MM.1S (cell line): ENCODE data around the gene TPST1.

ENCODE experiments used
- DNase-seq: peaks from one replicate; pipeline ENCODE4 v3.0.0-alpha.2; 2015
- H2AFZ ChIP-seq: fragments of 300-600 bp; sonication (generic); 2 replicates; pipeline ENCODE4 v1.6.0; 2016; ENCODE audit warnings: antibody characterized with exemption, low read length
- H3F3A ChIP-seq: fragments of 300-600 bp; sonication (generic); 2 replicates; pipeline ENCODE4 v1.6.1; 2016; ENCODE audit warnings: mild to moderate bottlenecking, antibody characterized with exemption, low read length, moderate library complexity, mixed read lengths; ENCODE audit not compliant: insufficient read depth
- H3K27ac ChIP-seq: fragments of 300-600 bp; sonication (generic); 2 replicates; pipeline ENCODE4 v1.5.1; 2016; ENCODE audit warnings: mild to moderate bottlenecking, low read length
- H3K27me3 ChIP-seq: fragments of 300-600 bp; sonication (generic); replicated peaks from 2 replicates; pipeline ENCODE4 v1.6.0; 2016; ENCODE audit warnings: low read length; ENCODE audit not compliant: insufficient read depth
- H3K36me3 ChIP-seq: fragments of 300-600 bp; sonication (generic); replicated peaks from 2 replicates; pipeline ENCODE4 v1.6.1; 2016; ENCODE audit warnings: mild to moderate bottlenecking, low read length, mixed read lengths; ENCODE audit not compliant: insufficient read depth
- H3K4me1 ChIP-seq: fragments of 300-600 bp; sonication (generic); 2 replicates; pipeline ENCODE4 v1.6.1; 2016; ENCODE audit warnings: low read length, mixed read lengths
- H3K4me2 ChIP-seq: fragments of 300-600 bp; sonication (generic); 2 replicates; pipeline ENCODE4 v1.6.0; 2016; ENCODE audit warnings: low read depth, low read length
- H3K4me3 ChIP-seq: fragments of 300-600 bp; sonication (generic); 2 replicates; pipeline ENCODE4 v1.5.1; 2016; ENCODE audit warnings: low read length, mixed read lengths
- H3K79me2 ChIP-seq: fragments of 300-600 bp; sonication (generic); 2 replicates; pipeline ENCODE4 v1.6.1; 2016; ENCODE audit warnings: mixed run types, low read length, mixed read lengths
- H3K9ac ChIP-seq: fragments of 300-600 bp; sonication (generic); 2 replicates; pipeline ENCODE4 v1.6.1; 2016; ENCODE audit warnings: low read length, mixed read lengths
- H3K9me2 ChIP-seq: fragments of 300-600 bp; sonication (generic); replicated peaks from 2 replicates; pipeline ENCODE4 v1.6.1; 2016; ENCODE audit warnings: mild to moderate bottlenecking, low read length, mixed read lengths; ENCODE audit not compliant: insufficient read depth
- H3K9me3 ChIP-seq: fragments of 300-600 bp; sonication (generic); replicated peaks from 2 replicates; pipeline ENCODE4 v1.6.1; 2016; ENCODE audit warnings: mild to moderate bottlenecking, low read length, mixed read lengths; ENCODE audit not compliant: insufficient read depth
- H4K20me1 ChIP-seq: fragments of 300-600 bp; sonication (generic); 2 replicates; pipeline ENCODE4 v1.6.1; 2016; ENCODE audit warnings: mild to moderate bottlenecking, low read length, moderate library complexity, mixed read lengths; ENCODE audit not compliant: insufficient read depth
- CTCF ChIP-seq: fragments of 300-600 bp; sonication (generic); IDR thresholded peaks from 2 replicates; pipeline ENCODE4 v1.5.1; 2016; ENCODE audit warnings: antibody characterized with exemption, low read length, mixed read lengths
- EZH2 ChIP-seq: fragments of 300-600 bp; sonication (generic); optimal IDR thresholded peaks from 2 replicates; pipeline ENCODE3; 2017; ENCODE audit warnings: low read depth, mild to moderate bottlenecking, antibody characterized with exemption, low read length, mixed read lengths
- EZH2phosphoT487 ChIP-seq: fragments of 300-600 bp; sonication (generic); IDR thresholded peaks from 2 replicates; pipeline ENCODE4 v1.6.1; 2018; ENCODE audit warnings: antibody characterized with exemption, low read length

TPST1 gene

GRCh38 chr7:66331883-66332282, 126.7 kb downstream of the TPST1 start:
- no peaks in the 10 kb centered on the region for H3K4me1 ChIP-seq

GRCh38 chr7:66333443-66333842, 128.3 kb downstream of the TPST1 start:
- no peaks in the 10 kb centered on the region for H3K4me1 ChIP-seq
- no peak overlapping the region for H3K4me2 ChIP-seq
- no peak overlapping the region for H3K4me3 ChIP-seq
- H3K36me3 ChIP-seq = no peaks in the 10 kb centered on the region
- H3K9me3 ChIP-seq = no peaks in the 10 kb centered on the region
- H3K9me2 ChIP-seq = no peaks in the 10 kb centered on the region
- no peaks in the 10 kb centered on the region for H3K79me2 ChIP-seq
- no peak overlapping the region for H2AFZ ChIP-seq
- H3K27me3 ChIP-seq = no peaks in the 10 kb centered on the region
- TF ChIP-seq CTCF = no peak
- TF ChIP-seq EZH2 = no peak
- no peak for TF ChIP-seq EZH2phosphoT487
- no peak overlapping the region for H3K9ac ChIP-seq
- no peak overlapping the region for H3K27ac ChIP-seq
- DNase-seq = no peak
- H4K20me1 ChIP-seq = no peaks in the 10 kb centered on the region
- no peaks in the 10 kb centered on the region for H3F3A ChIP-seq

More at GRCh38 chr7:66331883-66332282, 126.7 kb downstream of the TPST1 start:
- H3K27ac ChIP-seq = no peak overlapping the region
- H3K4me3 ChIP-seq = no peak overlapping the region
- no peaks in the 10 kb centered on the region for H4K20me1 ChIP-seq
- no peak for DNase-seq
- H3K79me2 ChIP-seq = no peaks in the 10 kb centered on the region
- H3K9ac ChIP-seq = no peak overlapping the region
- H2AFZ ChIP-seq = no peak overlapping the region
- H3K27me3 ChIP-seq = no peaks in the 10 kb centered on the region
- no peaks in the 10 kb centered on the region for H3F3A ChIP-seq
- no peaks in the 10 kb centered on the region for H3K9me2 ChIP-seq
- no peaks in the 10 kb centered on the region for H3K9me3 ChIP-seq
- H3K36me3 ChIP-seq = no peaks in the 10 kb centered on the region
- TF ChIP-seq EZH2phosphoT487 (no peak), CTCF (no peak), EZH2 (no peak)
- no peak overlapping the region for H3K4me2 ChIP-seq

- DNase-seq = no peak
- H3K9me3 ChIP-seq = no peaks in the 10 kb centered on the region
- no peak overlapping the region for H3K4me2 ChIP-seq
Observed at GRCh38 chr7:66335318-66335717, 130.2 kb downstream of the TPST1 start.

More at GRCh38 chr7:66335318-66335717, 130.2 kb downstream of the TPST1 start:
- TF ChIP-seq EZH2 (no peak), EZH2phosphoT487 (no peak), CTCF (no peak)
- no peaks in the 10 kb centered on the region for H3K27me3 ChIP-seq
- no peak overlapping the region for H3K27ac ChIP-seq
- H2AFZ ChIP-seq = no peak overlapping the region
- no peak overlapping the region for H3K4me3 ChIP-seq
- H3K9me2 ChIP-seq = no peaks in the 10 kb centered on the region
- no peaks in the 10 kb centered on the region for H3K36me3 ChIP-seq
- no peaks in the 10 kb centered on the region for H4K20me1 ChIP-seq
- no peaks in the 10 kb centered on the region for H3K4me1 ChIP-seq
- no peaks in the 10 kb centered on the region for H3F3A ChIP-seq
- no peak overlapping the region for H3K9ac ChIP-seq
- H3K79me2 ChIP-seq = no peaks in the 10 kb centered on the region
